ENCODE measurements around the gene CETP. TPM values are rescaled to one million over a fixed set of nuclear protein-coding genes. Genes with fewer than 3 reads are reported as not detected.

The CETP gene
- polyA plus RNA-seq, 1 donor (not counting 4 experiments of a cell fraction or from before 2014, with no cell fraction given), result not detected

- no peak overlapping the region for H3K4me2 ChIP-seq (ENCODE audit: control insufficient read depth, extremely low read depth, insufficient read depth, low read depth, low read length)
- dilution Hi-C loops (cut with MboI; ENCODE audit: extremely low pct_ligation_motif_present, low sequenced_read_pairs), result no loop called here
- FAIRE-seq (no peak), DNase-seq (ENCODE audit: low read depth, low spot score) (no peak)
- no peaks in the 10 kb centered on the region for H3K9me1 ChIP-seq (ENCODE audit: control insufficient read depth, extremely low read depth, insufficient read depth, low read length)
- H4K20me1 ChIP-seq (ENCODE audit: control insufficient read depth, extremely low read depth, insufficient read depth, low read length), result no peaks in the 10 kb centered on the region
- H3K9ac ChIP-seq (ENCODE audit: control insufficient read depth, extremely low read depth, insufficient read depth, low read length), result no peak overlapping the region
- H2AFZ ChIP-seq (ENCODE audit: control insufficient read depth, low read length), result no peak overlapping the region
- no peak overlapping the region for H3K27ac ChIP-seq (ENCODE audit: control insufficient read depth, insufficient read depth, low read length)
- no peaks in the 10 kb centered on the region for H3K4me1 ChIP-seq (ENCODE audit: control insufficient read depth, extremely low read depth, insufficient read depth, low read length)
- TF ChIP-seq CTCF (optimal IDR thresholded peaks at IDR 0.05 in 1 of 3, IDR thresholded peaks at IDR 0.05 in 1 of 3, conservative IDR thresholded peaks at IDR 0.05 in 1 of 3; ENCODE audit: extremely low read depth in 1 of 3, insufficient read depth in 2 of 3, low read length in 3 of 3) (no peak), EZH2 (IDR thresholded peaks at IDR 0.05; ENCODE audit: low read length) (no peak)
- no peak overlapping the region for H3K4me3 ChIP-seq (ENCODE audit: control insufficient read depth in 2 of 3, extremely low read depth in 1 of 3, insufficient read depth in 2 of 3, low read depth in 1 of 3, low read length in 3 of 3)
- no peaks in the 10 kb centered on the region for H3K9me3 ChIP-seq (ENCODE audit: control insufficient read depth, low read depth, low read length)
- H3K27me3 ChIP-seq (ENCODE audit: control insufficient read depth, extremely low read depth, insufficient read depth, low read length), result no peaks in the 10 kb centered on the region
- no peaks in the 10 kb centered on the region for H3K36me3 ChIP-seq (ENCODE audit: control insufficient read depth in 2 of 2, extremely low read depth in 1 of 2, insufficient read depth in 2 of 2, low read length in 2 of 2)
- no peaks in the 10 kb centered on the region for H3K79me2 ChIP-seq (ENCODE audit: control insufficient read depth, insufficient read depth, low read length)
Measured at GRCh38 chr16:56960681-56961281, 969 bp upstream of the CETP start.

- FAIRE-seq, result no peak
Measured at GRCh38 chr16:56961386-56961785, 364 bp upstream of the CETP start.

More at GRCh38 chr16:56961386-56961785, 364 bp upstream of the CETP start:
- dilution Hi-C loops (cut with MboI; ENCODE audit: extremely low pct_ligation_motif_present, low sequenced_read_pairs), result no loop called here
- Histone ChIP-seq H3K9me3 (ENCODE audit: control insufficient read depth, low read depth, low read length) (no peaks in the 10 kb centered on the region), H3K79me2 (ENCODE audit: control insufficient read depth, insufficient read depth, low read length) (no peaks in the 10 kb centered on the region), H3K36me3 (ENCODE audit: control insufficient read depth in 2 of 2, extremely low read depth in 1 of 2, insufficient read depth in 2 of 2, low read length in 2 of 2) (no peaks in the 10 kb centered on the region), H3K4me1 (ENCODE audit: control insufficient read depth, extremely low read depth, insufficient read depth, low read length) (no peaks in the 10 kb centered on the region), H3K9me1 (ENCODE audit: control insufficient read depth, extremely low read depth, insufficient read depth, low read length) (no peaks in the 10 kb centered on the region), H3K4me3 (ENCODE audit: control insufficient read depth in 2 of 3, extremely low read depth in 1 of 3, insufficient read depth in 2 of 3, low read depth in 1 of 3, low read length in 3 of 3) (no peak overlapping the region), H3K4me2 (ENCODE audit: control insufficient read depth, extremely low read depth, insufficient read depth, low read depth, low read length) (no peak overlapping the region), H3K27ac (ENCODE audit: control insufficient read depth, insufficient read depth, low read length) (no peak overlapping the region), H3K9ac (ENCODE audit: control insufficient read depth, extremely low read depth, insufficient read depth, low read length) (no peak overlapping the region), H4K20me1 (ENCODE audit: control insufficient read depth, extremely low read depth, insufficient read depth, low read length) (no peaks in the 10 kb centered on the region), H2AFZ (ENCODE audit: control insufficient read depth, low read length) (no peak overlapping the region), H3K27me3 (ENCODE audit: control insufficient read depth, extremely low read depth, insufficient read depth, low read length) (no peaks in the 10 kb centered on the region)
- TF ChIP-seq EZH2 (IDR thresholded peaks at IDR 0.05; ENCODE audit: low read length) (no peak), CTCF (optimal IDR thresholded peaks at IDR 0.05 in 1 of 3, IDR thresholded peaks at IDR 0.05 in 1 of 3, conservative IDR thresholded peaks at IDR 0.05 in 1 of 3; ENCODE audit: extremely low read depth in 1 of 3, insufficient read depth in 2 of 3, low read length in 3 of 3) (no peak)
- DNase-seq (ENCODE audit: low read depth, low spot score), result no peak
